Measurements from ENCODE around the gene ERICH6.

GRCh38 chr3:150635526-150635925, 68.2 kb downstream of the ERICH6 start:
- TF ChIP-seq POLR2A (IDR thresholded peaks at IDR 0.05) = no peak
- no peak for TF ChIP-seq CTCF (IDR thresholded peaks at IDR 0.05)
- no peak for TF ChIP-seq POLR2AphosphoS5 (IDR thresholded peaks at IDR 0.05; ENCODE audit: insufficient read depth in 1 of 2, low read depth in 1 of 2)
